Keratinocyte (primary cell): Measurements from ENCODE around the gene ANOS1. TPM values are rescaled to one million over a fixed set of nuclear protein-coding genes. Genes with fewer than 3 reads are reported as not detected.

Experiments used
- DNase-seq: peaks from one replicate; pipeline ENCODE4 v3.0.0-alpha.2; 2011; ENCODE audit warnings: low read depth, missing footprints, low spot score
- FAIRE-seq: peaks from 2 replicates; lab custom pipeline; 2011; peaks lifted over from hg19 to GRCh38; lab: Jason Lieb, UNC
- H2AFZ ChIP-seq: 2 replicates; pipeline ENCODE4 v1.6.0; 2012; ENCODE audit warnings: low read length, control low read depth, inconsistent platforms; ENCODE audit not compliant: control insufficient read depth
- H3K27ac ChIP-seq: 2 replicates; pipeline ENCODE4 v1.5.1; 2011; ENCODE audit warnings: low read length; ENCODE audit not compliant: control insufficient read depth, insufficient read depth
- H3K27me3 ChIP-seq: 3 replicates; pipeline ENCODE4 v1.6.0; 2011; ENCODE audit warnings: low read length; ENCODE audit not compliant: control insufficient read depth, insufficient read depth; ENCODE audit errors: extremely low read depth
- H3K36me3 ChIP-seq, 2 experiments: 2 replicates in 1 of 2; 3 replicates in 1 of 2; pipeline ENCODE4 v1.5.1; 2011; ENCODE audit warnings: low read length in 2 of 2, mild to moderate bottlenecking in 1 of 2; ENCODE audit not compliant: control insufficient read depth in 2 of 2, insufficient read depth in 2 of 2; ENCODE audit errors: extremely low read depth in 1 of 2
- H3K4me1 ChIP-seq: 3 replicates; pipeline ENCODE4 v1.5.1; 2011; ENCODE audit warnings: low read length; ENCODE audit not compliant: control insufficient read depth, insufficient read depth; ENCODE audit errors: extremely low read depth
- H3K4me2 ChIP-seq: 3 replicates; pipeline ENCODE4 v1.6.0; 2011; ENCODE audit warnings: low read depth, low read length; ENCODE audit not compliant: control insufficient read depth, insufficient read depth; ENCODE audit errors: extremely low read depth
- H3K4me3 ChIP-seq, 3 experiments: fragments of 200-600 bp in 1 of 3; sonication (generic) in 1 of 3; 2 replicates in 2 of 3; 3 replicates in 1 of 3; pipeline ENCODE4 v1.5.1; 2011 to 2016; ENCODE audit warnings: low read length in 3 of 3, mild to moderate bottlenecking in 3 of 3, control low read depth in 2 of 3, inconsistent platforms in 1 of 3, low read depth in 1 of 3, mixed read lengths in 1 of 3, mixed run types in 1 of 3, moderate library complexity in 1 of 3; ENCODE audit not compliant: control insufficient read depth in 2 of 3, insufficient read depth in 2 of 3; ENCODE audit errors: extremely low read depth in 1 of 3
- H3K79me2 ChIP-seq: 2 replicates; pipeline ENCODE4 v1.6.0; 2012; ENCODE audit warnings: low read length; ENCODE audit not compliant: control insufficient read depth, insufficient read depth
- H3K9ac ChIP-seq: 3 replicates; pipeline ENCODE4 v1.6.0; 2011; ENCODE audit warnings: low read length; ENCODE audit not compliant: control insufficient read depth, insufficient read depth; ENCODE audit errors: extremely low read depth
- H3K9me1 ChIP-seq: 3 replicates; pipeline ENCODE4 v1.6.0; 2011; ENCODE audit warnings: low read length; ENCODE audit not compliant: control insufficient read depth, insufficient read depth; ENCODE audit errors: extremely low read depth
- H3K9me3 ChIP-seq: 2 replicates; pipeline ENCODE4 v1.5.1; 2012; ENCODE audit warnings: low read depth, low read length; ENCODE audit not compliant: control insufficient read depth
- H4K20me1 ChIP-seq: 3 replicates; pipeline ENCODE4 v1.6.0; 2011; ENCODE audit warnings: low read length; ENCODE audit not compliant: control insufficient read depth, insufficient read depth; ENCODE audit errors: extremely low read depth
- CTCF ChIP-seq, 3 experiments: IDR thresholded peaks in 1 of 3; conservative IDR thresholded peaks in 1 of 3; optimal IDR thresholded peaks in 1 of 3; 2 replicates in 2 of 3; 3 replicates in 1 of 3; pipeline versions ENCODE3 to v1.5.1; 2011; ENCODE audit warnings: low read length in 3 of 3, mild to moderate bottlenecking in 3 of 3, moderate library complexity in 2 of 3, control low read depth in 1 of 3, inconsistent platforms in 1 of 3; ENCODE audit not compliant: insufficient read depth in 2 of 3; ENCODE audit errors: extremely low read depth in 1 of 3
- EZH2 ChIP-seq: IDR thresholded peaks from one replicate; pipeline ENCODE4 v1.6.1; 2012; ENCODE audit warnings: inconsistent platforms, mild to moderate bottlenecking, low read length, moderate library complexity
- dilution Hi-C: fragments of 300-500 bp; cut with MboI; formaldehyde crosslinking; loops from one replicate; pipeline ENCODE4 v1.7.0; 2020; ENCODE audit warnings: low sequenced_read_pairs; ENCODE audit not compliant: extremely low pct_ligation_motif_present
- polyA plus RNA-seq, 5 experiments: library from polyadenylated mRNA; depleted of rRNA in 3 of 5; stranded (reverse) in 3 of 5; stranded (forward) in 1 of 5; unstranded in 1 of 5; fragments of >200 nt; gene quantifications; 1 replicate in 1 of 5; 2 replicates in 3 of 5; 3 replicates in 1 of 5; pipeline versions ENCODE4 v1.2.1 to v1.2.3, GENCODE V29; 2011 to 2012; ENCODE audit warnings: missing spikeins in 2 of 5, low read depth in 1 of 5, low replicate concordance in 1 of 5

The ANOS1 gene
- polyA plus RNA-seq, 1 donor (not counting 4 experiments of a cell fraction or from before 2014, with no cell fraction given) = 4.0 TPM

GRCh38 chrX:8668813-8669212 lies 63.1 kb downstream of the ANOS1 start:
- Histone ChIP-seq H3K9me1 (no peaks in the 10 kb centered on the region), H3K4me2 (no peak overlapping the region), H3K9ac (no peak overlapping the region), H4K20me1 (no peaks in the 10 kb centered on the region), H3K9me3 (no peaks in the 10 kb centered on the region), H3K79me2 (no peaks in the 10 kb centered on the region), H3K4me3 (no peak overlapping the region), H3K36me3 (no peaks in the 10 kb centered on the region), H3K27ac (no peak overlapping the region), H3K4me1 (no peaks in the 10 kb centered on the region), H2AFZ (no peak overlapping the region), H3K27me3 (no peaks in the 10 kb centered on the region)
- DNase-seq (no peak), FAIRE-seq (no peak)
- TF ChIP-seq CTCF (optimal IDR thresholded peaks at IDR 0.05 in 1 of 3, IDR thresholded peaks at IDR 0.05 in 1 of 3, conservative IDR thresholded peaks at IDR 0.05 in 1 of 3; ENCODE audit: extremely low read depth in 1 of 3, insufficient read depth in 2 of 3, low read length in 3 of 3) = no peak
- no peak for TF ChIP-seq EZH2
- dilution Hi-C loops = no loop called here

GRCh38 chrX:8663325-8663724 lies 68.6 kb downstream of the ANOS1 start:
- Histone ChIP-seq H3K9me1 (no peaks in the 10 kb centered on the region), H4K20me1 (no peaks in the 10 kb centered on the region), H3K27me3 (no peaks in the 10 kb centered on the region), H3K36me3 (no peaks in the 10 kb centered on the region), H2AFZ (no peak overlapping the region), H3K4me2 (no peak overlapping the region), H3K9ac (no peak overlapping the region), H3K4me3 (no peak overlapping the region), H3K79me2 (no peaks in the 10 kb centered on the region), H3K27ac (no peak overlapping the region), H3K4me1 (no peaks in the 10 kb centered on the region), H3K9me3 (no peaks in the 10 kb centered on the region)
- no peak for TF ChIP-seq EZH2
- TF ChIP-seq CTCF (optimal IDR thresholded peaks at IDR 0.05 in 1 of 3, IDR thresholded peaks at IDR 0.05 in 1 of 3, conservative IDR thresholded peaks at IDR 0.05 in 1 of 3; ENCODE audit: extremely low read depth in 1 of 3, insufficient read depth in 2 of 3, low read length in 3 of 3) = no peak
- dilution Hi-C loops = no loop called here
- FAIRE-seq (no peak), DNase-seq (no peak)
